Uterus (tissue), 4 donors: ENCODE measurements around the gene RGS10. TPM values are rescaled to one million over a fixed set of nuclear protein-coding genes. Genes with fewer than 3 reads are reported as not detected.

Experiments used
- DNase-seq, 2 donors: peaks; one replicate each; pipeline ENCODE4 v3.0.0-alpha.2; 2019 to 2020
- H3K27ac ChIP-seq, 2 donors: fragments of 200-600 bp; sonication (generic); 1 replicate in 1 of 2; 2 replicates in 1 of 2; pipeline ENCODE4 v1.5.1; 2016 to 2018
- H3K27me3 ChIP-seq, 2 donors: fragments of 200-600 bp; sonication (generic); one replicate each; pipeline ENCODE4 v1.5.1; 2018 to 2019; ENCODE audit warnings: control low read depth in 1 of 2
- H3K36me3 ChIP-seq, 2 donors: fragments of 200-600 bp; sonication (generic); one replicate each; pipeline ENCODE4 v1.5.1; 2019; ENCODE audit warnings: control low read depth in 1 of 2
- H3K4me1 ChIP-seq, 2 donors: fragments of 200-600 bp; sonication (generic); one replicate each; pipeline ENCODE4 v1.5.1; 2018 to 2019; ENCODE audit warnings: control low read depth in 1 of 2
- H3K4me3 ChIP-seq, 2 donors: fragments of 200-600 bp; sonication (generic); 1 replicate in 1 of 2; 2 replicates in 1 of 2; pipeline ENCODE4 v1.5.1; 2018 to 2019; ENCODE audit warnings: mild to moderate bottlenecking in 1 of 2
- H3K9me3 ChIP-seq, 2 donors: fragments of 200-600 bp; sonication (generic); one replicate each; pipeline ENCODE4 v1.5.1; 2019; ENCODE audit warnings: control low read depth in 1 of 2
- POLR2A ChIP-seq, 2 donors: fragments of 450-650 bp; IDR thresholded peaks; one replicate each; pipeline ENCODE4 v1.6.1; 2016; ENCODE audit warnings: antibody characterized with exemption in 2 of 2, mild to moderate bottlenecking in 1 of 2, moderate library complexity in 1 of 2
- intact Hi-C: fragments of 100-400 bp; cut with DNase I; formaldehyde crosslinking; loops from one replicate; pipeline ENCODE4 v1.15.1; 2023; ENCODE audit warnings: low total_unique reads
- total RNA-seq, 4 donors: library from RNA; depleted of rRNA in 3 of 4; stranded (reverse); fragments of >200 nt in 3 of 4; gene quantifications; one replicate each; pipeline versions ENCODE4 v1.1.0 to v1.2.4, GENCODE V29; 2014 to 2023
- TF ChIP-seq, protein P1 (sequence below), 4 experiments: fragments of 200-600 bp in 2 of 4; fragments of 450-650 bp in 2 of 4; sonication (generic) in 2 of 4; IDR thresholded peaks; one replicate each; pipeline ENCODE4 v1.5.1; 2016 to 2019; ENCODE audit warnings: antibody characterized with exemption in 4 of 4, mild to moderate bottlenecking in 2 of 4, moderate library complexity in 1 of 4
- donor health status: DM: yes; HTN: yes; CAD: no.

RGS10 gene
- total RNA-seq, 4 donors from 2014 or later = 29.1 to 165 (median 64.1) TPM

DNA sequence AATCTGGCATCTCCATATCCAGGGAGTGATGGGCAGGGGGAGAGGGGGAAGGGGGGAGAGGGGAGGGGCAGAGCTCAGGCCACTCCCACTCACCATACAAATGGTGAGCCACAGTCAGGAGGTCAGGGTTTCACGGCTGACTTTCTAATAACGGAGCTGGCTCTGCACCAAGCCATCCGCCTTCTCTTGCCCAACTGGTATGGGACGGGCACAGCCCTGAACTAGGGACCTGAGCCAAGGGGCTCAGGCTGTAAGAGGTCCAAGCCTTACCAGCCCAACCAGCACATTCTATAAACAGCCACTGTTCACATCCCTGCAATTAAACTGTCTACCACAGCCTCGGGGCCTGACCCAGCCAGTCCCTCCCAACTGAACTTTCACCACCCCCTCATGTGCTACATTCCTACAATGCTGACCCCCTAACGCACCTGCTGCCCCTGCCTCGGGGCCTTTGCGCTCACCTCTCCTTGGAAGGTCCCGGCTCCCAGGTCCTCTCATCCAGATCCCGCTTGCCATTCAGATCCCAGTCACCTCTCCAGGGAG is 32.5 kb downstream of the RGS10 start:
- Histone ChIP-seq H3K36me3 (no peaks in the 10 kb centered on the region), H3K9me3 (no peaks in the 10 kb centered on the region), H3K27me3 (no peaks in the 10 kb centered on the region), H3K27ac (no peak overlapping the region), H3K4me1 (no peaks in the 10 kb centered on the region), H3K4me3 (no peak overlapping the region)
- intact Hi-C loops = no loop called here
- TF ChIP-seq POLR2A (IDR thresholded peaks at IDR 0.05) = no peak
- TF ChIP-seq, protein P1, sequence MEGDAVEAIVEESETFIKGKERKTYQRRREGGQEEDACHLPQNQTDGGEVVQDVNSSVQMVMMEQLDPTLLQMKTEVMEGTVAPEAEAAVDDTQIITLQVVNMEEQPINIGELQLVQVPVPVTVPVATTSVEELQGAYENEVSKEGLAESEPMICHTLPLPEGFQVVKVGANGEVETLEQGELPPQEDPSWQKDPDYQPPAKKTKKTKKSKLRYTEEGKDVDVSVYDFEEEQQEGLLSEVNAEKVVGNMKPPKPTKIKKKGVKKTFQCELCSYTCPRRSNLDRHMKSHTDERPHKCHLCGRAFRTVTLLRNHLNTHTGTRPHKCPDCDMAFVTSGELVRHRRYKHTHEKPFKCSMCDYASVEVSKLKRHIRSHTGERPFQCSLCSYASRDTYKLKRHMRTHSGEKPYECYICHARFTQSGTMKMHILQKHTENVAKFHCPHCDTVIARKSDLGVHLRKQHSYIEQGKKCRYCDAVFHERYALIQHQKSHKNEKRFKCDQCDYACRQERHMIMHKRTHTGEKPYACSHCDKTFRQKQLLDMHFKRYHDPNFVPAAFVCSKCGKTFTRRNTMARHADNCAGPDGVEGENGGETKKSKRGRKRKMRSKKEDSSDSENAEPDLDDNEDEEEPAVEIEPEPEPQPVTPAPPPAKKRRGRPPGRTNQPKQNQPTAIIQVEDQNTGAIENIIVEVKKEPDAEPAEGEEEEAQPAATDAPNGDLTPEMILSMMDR (IDR thresholded peaks at IDR 0.05) = no peak
- peak in 1 of 2 donors; percentile 34 for DNase-seq

GRCh38 chr10:119507115-119507514 is 35.4 kb downstream of the RGS10 start:
- TF ChIP-seq, protein P1 (IDR thresholded peaks at IDR 0.05) = no peak
- TF ChIP-seq POLR2A (IDR thresholded peaks at IDR 0.05) = no peak
- H3K27me3 ChIP-seq = no peaks in the 10 kb centered on the region
- H3K4me1 ChIP-seq = no peaks in the 10 kb centered on the region
- no peak overlapping the region for H3K27ac ChIP-seq
- H3K4me3 ChIP-seq = no peak overlapping the region
- DNase-seq = no peak
- intact Hi-C loops = no loop called here
- no peaks in the 10 kb centered on the region for H3K9me3 ChIP-seq
- no peaks in the 10 kb centered on the region for H3K36me3 ChIP-seq

DNA sequence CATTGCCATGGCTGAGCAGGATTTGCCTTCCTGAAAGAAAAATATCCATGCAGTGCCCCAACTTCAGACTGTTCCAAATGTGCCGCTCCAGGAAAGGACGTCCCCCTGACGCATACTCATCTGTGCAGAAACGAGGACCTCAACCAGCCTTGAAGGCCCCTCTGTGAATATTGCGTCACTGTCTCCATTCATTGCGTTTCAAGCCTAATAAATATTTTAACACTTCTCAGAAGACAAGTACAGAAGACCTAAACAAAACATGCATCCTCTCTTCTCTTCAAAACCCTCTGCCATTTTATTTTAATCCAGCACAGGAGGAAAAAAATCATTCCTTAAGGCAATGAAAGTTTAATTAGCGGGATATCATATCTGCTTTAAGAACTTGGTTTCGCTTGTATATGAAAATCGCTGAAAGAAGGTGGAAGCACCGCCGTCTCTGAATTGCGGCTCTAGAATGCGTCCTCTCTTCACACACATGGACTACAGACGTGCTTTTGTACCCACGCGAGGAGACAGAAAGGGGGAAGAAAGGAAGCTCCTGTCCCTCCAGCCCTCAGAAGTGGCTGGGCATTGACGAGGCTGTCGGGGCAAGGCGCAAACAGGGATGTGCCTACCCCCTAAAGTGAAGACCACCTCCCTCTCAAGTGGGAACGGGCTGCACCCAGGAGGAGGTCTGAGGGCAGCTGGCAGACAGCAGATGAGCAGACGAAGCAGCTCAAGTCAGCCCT is 36.8 kb downstream of the RGS10 start:
- Histone ChIP-seq H3K4me3 (no peak overlapping the region), H3K9me3 (no peaks in the 10 kb centered on the region), H3K36me3 (no peaks in the 10 kb centered on the region), H3K27ac (no peak overlapping the region), H3K4me1 (no peaks in the 10 kb centered on the region), H3K27me3 (no peaks in the 10 kb centered on the region)
- intact Hi-C loops = no loop called here
- no peak for DNase-seq
- TF ChIP-seq POLR2A (IDR thresholded peaks at IDR 0.05) = no peak
- TF ChIP-seq, protein P1 (IDR thresholded peaks at IDR 0.05) = no peak

GRCh38 chr10:119505131-119505551 is 37.4 kb downstream of the RGS10 start:
- intact Hi-C loops = no loop called here
- H3K9me3 ChIP-seq = no peaks in the 10 kb centered on the region

GRCh38 chr10:119504651-119505050 is 37.9 kb downstream of the RGS10 start:
- intact Hi-C loops = no loop called here
- Histone ChIP-seq H3K27me3 (no peaks in the 10 kb centered on the region), H3K4me1 (no peaks in the 10 kb centered on the region), H3K27ac (no peak overlapping the region), H3K9me3 (no peaks in the 10 kb centered on the region), H3K4me3 (no peak overlapping the region), H3K36me3 (no peaks in the 10 kb centered on the region)
- no peak for DNase-seq
- no peak for TF ChIP-seq POLR2A (IDR thresholded peaks at IDR 0.05)
- TF ChIP-seq, protein P1 (IDR thresholded peaks at IDR 0.05) = no peak

More at GRCh38 chr10:119505131-119505551, 37.4 kb downstream of the RGS10 start:
- Histone ChIP-seq H3K36me3 (no peaks in the 10 kb centered on the region), H3K27me3 (no peaks in the 10 kb centered on the region), H3K27ac (no peak overlapping the region), H3K4me1 (no peaks in the 10 kb centered on the region), H3K4me3 (no peak overlapping the region)
- TF ChIP-seq, protein P1 (IDR thresholded peaks at IDR 0.05) = no peak
- no peak for TF ChIP-seq POLR2A (IDR thresholded peaks at IDR 0.05)
- DNase-seq = peak in 1 of 2 donors; percentile 36
